Measurements from ENCODE around the gene JAZF1. TPM values are rescaled to one million over a fixed set of nuclear protein-coding genes. Genes with fewer than 3 reads are reported as not detected.

The JAZF1 gene
- total RNA-seq, 1 experiment from 2014 or later = 9.1 TPM

DNA sequence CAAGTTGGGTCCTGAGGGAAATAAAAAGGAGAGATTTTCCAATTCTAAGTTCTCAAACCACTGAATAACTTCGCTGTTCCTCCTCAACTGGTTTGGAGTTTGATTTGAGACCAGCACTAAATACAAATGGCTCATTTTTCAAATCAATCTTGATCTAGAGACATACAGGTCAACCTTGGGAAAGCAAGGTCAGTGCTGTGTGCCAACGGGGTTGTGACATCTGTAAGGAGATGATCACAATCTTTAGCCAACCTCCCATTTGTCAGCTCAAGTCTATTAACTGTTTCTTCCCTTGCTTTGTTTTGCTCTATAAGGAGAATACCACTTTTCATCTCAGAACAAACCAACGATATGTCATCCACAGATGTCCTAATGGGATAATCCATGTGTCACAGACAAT, 309.5 kb downstream of the JAZF1 start:
- Histone ChIP-seq H3K14ac (ENCODE audit: insufficient read depth, low read length) (no peak overlapping the region), H3K79me2 (ENCODE audit: insufficient read depth, low read length) (no peaks in the 10 kb centered on the region), H2BK120ac (ENCODE audit: low read depth, low read length, poor library complexity, severe bottlenecking) (no peak overlapping the region), H3K9ac (ENCODE audit: extremely low read depth, insufficient read length, low read length) (no peak overlapping the region), H3K4me2 (ENCODE audit: insufficient read depth, insufficient read length, low read length) (no peak overlapping the region), H3K23me2 (ENCODE audit: insufficient read length, low read depth, low read length, poor library complexity, severe bottlenecking) (no peaks in the 10 kb centered on the region), H3K4me1 (ENCODE audit: insufficient read depth, low read length) (0 out of 2 replicates have a peak, but pooled peaks cover 6% of the 10 kb centered on the region), H2BK20ac (ENCODE audit: low read depth, low read length, poor library complexity, severe bottlenecking) (no peak overlapping the region), H4K20me1 (ENCODE audit: control insufficient read depth, insufficient read depth, insufficient read length) (no peaks in the 10 kb centered on the region), H3K27me3 (ENCODE audit: insufficient read depth, low read length) (no peaks in the 10 kb centered on the region), H4K8ac (replicated peaks; ENCODE audit: insufficient read length, low read depth, low read length) (no peak overlapping the region), H2AK5ac (ENCODE audit: insufficient read length, low read length) (no peak overlapping the region), H3K56ac (ENCODE audit: insufficient read length, low read depth, low read length) (no peak overlapping the region), H3K23ac (ENCODE audit: insufficient read length, low read depth, low read length) (no peak overlapping the region), H3T11ph (ENCODE audit: low read length) (no peak overlapping the region), H2BK5ac (ENCODE audit: insufficient read length, low read length) (no peak overlapping the region), H3K4ac (ENCODE audit: low read depth, low read length) (no peak overlapping the region), H2AFZ (ENCODE audit: low read length) (no peak overlapping the region), H2BK12ac (ENCODE audit: insufficient read length, low read depth, low read length) (no peak overlapping the region), H4K5ac (ENCODE audit: insufficient read length, low read depth, low read length) (no peak overlapping the region), H3K79me1 (ENCODE audit: insufficient read depth, low read depth, low read length, poor library complexity, severe bottlenecking) (no peaks in the 10 kb centered on the region), H3K27ac (ENCODE audit: insufficient read length, low read depth, low read length) (no peak overlapping the region), H3K18ac (ENCODE audit: insufficient read length, low read depth, low read length) (no peak overlapping the region), H3K9me3 (ENCODE audit: control insufficient read depth, low read depth, low read length) (no peaks in the 10 kb centered on the region), H2BK15ac (ENCODE audit: low read depth, low read length) (no peak overlapping the region), H4K91ac (ENCODE audit: insufficient read length, low read depth, low read length) (no peak overlapping the region)
- Mint-ChIP-seq H3K27me3 (ENCODE audit: low read depth) (no peaks in the 10 kb centered on the region), H3K4me1 (peaks cover 30 to 34% of the 10 kb centered on the region in 2 experiments), H3K27ac (no peak overlapping the region), H3K36me3 (ENCODE audit: insufficient read depth in 1 of 3, low read depth in 3 of 3) (no peaks in the 10 kb centered on the region; a peak in 1 of 7 replicates), H3K4me3 (no peak overlapping the region), H3K9me3 (no peaks in the 10 kb centered on the region)
- TF ChIP-seq, protein P1, sequence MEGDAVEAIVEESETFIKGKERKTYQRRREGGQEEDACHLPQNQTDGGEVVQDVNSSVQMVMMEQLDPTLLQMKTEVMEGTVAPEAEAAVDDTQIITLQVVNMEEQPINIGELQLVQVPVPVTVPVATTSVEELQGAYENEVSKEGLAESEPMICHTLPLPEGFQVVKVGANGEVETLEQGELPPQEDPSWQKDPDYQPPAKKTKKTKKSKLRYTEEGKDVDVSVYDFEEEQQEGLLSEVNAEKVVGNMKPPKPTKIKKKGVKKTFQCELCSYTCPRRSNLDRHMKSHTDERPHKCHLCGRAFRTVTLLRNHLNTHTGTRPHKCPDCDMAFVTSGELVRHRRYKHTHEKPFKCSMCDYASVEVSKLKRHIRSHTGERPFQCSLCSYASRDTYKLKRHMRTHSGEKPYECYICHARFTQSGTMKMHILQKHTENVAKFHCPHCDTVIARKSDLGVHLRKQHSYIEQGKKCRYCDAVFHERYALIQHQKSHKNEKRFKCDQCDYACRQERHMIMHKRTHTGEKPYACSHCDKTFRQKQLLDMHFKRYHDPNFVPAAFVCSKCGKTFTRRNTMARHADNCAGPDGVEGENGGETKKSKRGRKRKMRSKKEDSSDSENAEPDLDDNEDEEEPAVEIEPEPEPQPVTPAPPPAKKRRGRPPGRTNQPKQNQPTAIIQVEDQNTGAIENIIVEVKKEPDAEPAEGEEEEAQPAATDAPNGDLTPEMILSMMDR (conservative IDR thresholded peaks at IDR 0.05) = no peak
- DNase-seq = no peak
- no CpG with 5 or more reads among the region's 3 CpGs for WGBS (ENCODE audit: extremely low coverage, insufficient read length, low lambda C conversion rate)
